ENCODE results near the gene TMEM156.

TMEM156 gene

GRCh38 chr4:38967260-38968095, 64.7 kb downstream of the TMEM156 start (continued):
- TF ChIP-seq ZNF558 (tag by site-specific recombination; IDR thresholded peaks at IDR 0.05), result peak; percentile 38; the same call in 1 of the 2 replicates
- no peak for TF ChIP-seq ZNF777 (tag by site-specific recombination; IDR thresholded peaks at IDR 0.05; ENCODE audit: borderline replicate concordance)

DNA sequence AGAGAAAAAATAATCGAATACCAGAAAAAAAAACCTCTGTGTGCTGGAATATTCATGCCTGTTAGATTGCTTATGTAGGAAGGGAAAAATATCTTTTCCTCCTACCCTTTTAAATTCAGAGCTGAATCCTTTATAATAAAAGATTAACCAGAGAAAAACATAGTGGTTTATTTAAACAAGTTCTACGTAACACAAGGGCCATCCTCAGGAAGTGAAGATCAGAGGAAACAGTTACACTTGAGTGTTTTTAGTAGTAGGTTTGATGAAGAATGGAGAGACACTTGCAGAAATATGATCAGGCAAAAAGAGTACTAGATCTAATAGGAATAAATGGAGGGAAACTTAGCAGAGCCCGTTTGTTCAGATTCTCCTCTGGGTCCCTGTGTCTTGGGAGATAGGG, 66.3 kb downstream of the TMEM156 start:
- POLR2A ChIA-PET, result no interaction called here
- Histone ChIP-seq H3K36me3 (ENCODE audit: control insufficient read depth in 2 of 2, insufficient read depth in 1 of 2, low read length in 2 of 2) (no peaks in the 10 kb centered on the region), H3K4me3 (ENCODE audit: low read depth, low read length) (no peak overlapping the region), H3K9me3 (ENCODE audit: control insufficient read depth, insufficient read depth, low read depth, low read length) (no peaks in the 10 kb centered on the region), H3K4me1 (ENCODE audit: control insufficient read depth, insufficient read depth, low read length) (no peaks in the 10 kb centered on the region), H3K27ac (ENCODE audit: extremely low read depth, low read depth, low read length) (no peak overlapping the region)
- CTCF ChIA-PET, result interaction anchor here (0.5 kb wide), 1 partner anchor 49 kb away, joined by 3 read pairs; no protein-coding TSS in a partner anchor
- TF ChIP-seq ZNF223 (tag by site-specific recombination; IDR thresholded peaks at IDR 0.05) (no peak), ZNF530 (tag by site-specific recombination; IDR thresholded peaks at IDR 0.05; ENCODE audit: low read depth) (no peak), ZNF239 (tag by site-specific recombination; IDR thresholded peaks at IDR 0.05) (no peak)
- TF ChIP-seq, protein P1, sequence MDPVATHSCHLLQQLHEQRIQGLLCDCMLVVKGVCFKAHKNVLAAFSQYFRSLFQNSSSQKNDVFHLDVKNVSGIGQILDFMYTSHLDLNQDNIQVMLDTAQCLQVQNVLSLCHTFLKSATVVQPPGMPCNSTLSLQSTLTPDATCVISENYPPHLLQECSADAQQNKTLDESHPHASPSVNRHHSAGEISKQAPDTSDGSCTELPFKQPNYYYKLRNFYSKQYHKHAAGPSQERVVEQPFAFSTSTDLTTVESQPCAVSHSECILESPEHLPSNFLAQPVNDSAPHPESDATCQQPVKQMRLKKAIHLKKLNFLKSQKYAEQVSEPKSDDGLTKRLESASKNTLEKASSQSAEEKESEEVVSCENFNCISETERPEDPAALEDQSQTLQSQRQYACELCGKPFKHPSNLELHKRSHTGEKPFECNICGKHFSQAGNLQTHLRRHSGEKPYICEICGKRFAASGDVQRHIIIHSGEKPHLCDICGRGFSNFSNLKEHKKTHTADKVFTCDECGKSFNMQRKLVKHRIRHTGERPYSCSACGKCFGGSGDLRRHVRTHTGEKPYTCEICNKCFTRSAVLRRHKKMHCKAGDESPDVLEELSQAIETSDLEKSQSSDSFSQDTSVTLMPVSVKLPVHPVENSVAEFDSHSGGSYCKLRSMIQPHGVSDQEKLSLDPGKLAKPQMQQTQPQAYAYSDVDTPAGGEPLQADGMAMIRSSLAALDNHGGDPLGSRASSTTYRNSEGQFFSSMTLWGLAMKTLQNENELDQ (tag by site-specific recombination; IDR thresholded peaks at IDR 0.05; ENCODE audit: low read depth), result no peak

- ChIA-PET POLR2A (no interaction called here), CTCF (interaction anchor here (0.5 to 0.7 kb wide), 2 partner anchors 50 to 64 kb away, joined by 3 read pairs; no protein-coding TSS in a partner anchor)
- no peak overlapping the region for H3K4me3 ChIP-seq (ENCODE audit: low read depth, low read length)
- H3K27ac ChIP-seq (ENCODE audit: extremely low read depth, low read depth, low read length), result no peak overlapping the region
- H3K36me3 ChIP-seq (ENCODE audit: control insufficient read depth in 2 of 2, insufficient read depth in 1 of 2, low read length in 2 of 2), result no peaks in the 10 kb centered on the region
- no peaks in the 10 kb centered on the region for H3K4me1 ChIP-seq (ENCODE audit: control insufficient read depth, insufficient read depth, low read length)
- H3K9me3 ChIP-seq (ENCODE audit: control insufficient read depth, insufficient read depth, low read depth, low read length), result no peaks in the 10 kb centered on the region
- no peak for TF ChIP-seq ZNF174 (tag by site-specific recombination; IDR thresholded peaks at IDR 0.05)
- TF ChIP-seq, protein P2, sequence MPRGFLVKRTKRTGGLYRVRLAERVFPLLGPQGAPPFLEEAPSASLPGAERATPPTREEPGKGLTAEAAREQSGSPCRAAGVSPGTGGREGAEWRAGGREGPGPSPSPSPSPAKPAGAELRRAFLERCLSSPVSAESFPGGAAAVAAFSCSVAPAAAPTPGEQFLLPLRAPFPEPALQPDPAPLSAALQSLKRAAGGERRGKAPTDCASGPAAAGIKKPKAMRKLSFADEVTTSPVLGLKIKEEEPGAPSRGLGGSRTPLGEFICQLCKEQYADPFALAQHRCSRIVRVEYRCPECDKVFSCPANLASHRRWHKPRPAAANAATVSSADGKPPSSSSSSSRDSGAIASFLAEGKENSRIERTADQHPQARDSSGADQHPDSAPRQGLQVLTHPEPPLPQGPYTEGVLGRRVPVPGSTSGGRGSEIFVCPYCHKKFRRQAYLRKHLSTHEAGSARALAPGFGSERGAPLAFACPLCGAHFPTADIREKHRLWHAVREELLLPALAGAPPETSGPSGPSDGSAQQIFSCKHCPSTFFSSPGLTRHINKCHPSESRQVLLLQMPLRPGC (tag by site-specific recombination; IDR thresholded peaks at IDR 0.05), result no peak
- TF ChIP-seq, protein P3, sequence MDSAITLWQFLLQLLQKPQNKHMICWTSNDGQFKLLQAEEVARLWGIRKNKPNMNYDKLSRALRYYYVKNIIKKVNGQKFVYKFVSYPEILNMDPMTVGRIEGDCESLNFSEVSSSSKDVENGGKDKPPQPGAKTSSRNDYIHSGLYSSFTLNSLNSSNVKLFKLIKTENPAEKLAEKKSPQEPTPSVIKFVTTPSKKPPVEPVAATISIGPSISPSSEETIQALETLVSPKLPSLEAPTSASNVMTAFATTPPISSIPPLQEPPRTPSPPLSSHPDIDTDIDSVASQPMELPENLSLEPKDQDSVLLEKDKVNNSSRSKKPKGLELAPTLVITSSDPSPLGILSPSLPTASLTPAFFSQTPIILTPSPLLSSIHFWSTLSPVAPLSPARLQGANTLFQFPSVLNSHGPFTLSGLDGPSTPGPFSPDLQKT (IDR thresholded peaks at IDR 0.05; ENCODE audit: borderline replicate concordance, low read depth, low read length), result no peak
- no peak for TF ChIP-seq ZNF350 (tag by site-specific recombination; IDR thresholded peaks at IDR 0.05)
- TF ChIP-seq, protein P1 (tag by site-specific recombination; IDR thresholded peaks at IDR 0.05; ENCODE audit: low read depth), result no peak
- no peak for TF ChIP-seq ZNF10 (tag by site-specific recombination; IDR thresholded peaks at IDR 0.05)
- TF ChIP-seq ZNF221 (tag by site-specific recombination; IDR thresholded peaks at IDR 0.05; ENCODE audit: borderline replicate concordance), result no peak
- no peak for TF ChIP-seq ZBTB17 (tag by site-specific recombination; IDR thresholded peaks at IDR 0.05)
- TF ChIP-seq, protein P4, sequence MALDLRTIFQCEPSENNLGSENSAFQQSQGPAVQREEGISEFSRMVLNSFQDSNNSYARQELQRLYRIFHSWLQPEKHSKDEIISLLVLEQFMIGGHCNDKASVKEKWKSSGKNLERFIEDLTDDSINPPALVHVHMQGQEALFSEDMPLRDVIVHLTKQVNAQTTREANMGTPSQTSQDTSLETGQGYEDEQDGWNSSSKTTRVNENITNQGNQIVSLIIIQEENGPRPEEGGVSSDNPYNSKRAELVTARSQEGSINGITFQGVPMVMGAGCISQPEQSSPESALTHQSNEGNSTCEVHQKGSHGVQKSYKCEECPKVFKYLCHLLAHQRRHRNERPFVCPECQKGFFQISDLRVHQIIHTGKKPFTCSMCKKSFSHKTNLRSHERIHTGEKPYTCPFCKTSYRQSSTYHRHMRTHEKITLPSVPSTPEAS (tag by site-specific recombination; IDR thresholded peaks at IDR 0.05), result no peak
- no peak for TF ChIP-seq ZBTB20 (tag by site-specific recombination; IDR thresholded peaks at IDR 0.05)
- TF ChIP-seq ZNF433 (tag by site-specific recombination; IDR thresholded peaks at IDR 0.05; ENCODE audit: low read depth), result no peak
- no peak for TF ChIP-seq ZNF48 (tag by site-specific recombination; IDR thresholded peaks at IDR 0.05)
- no peak for TF ChIP-seq ZNF16 (tag by site-specific recombination; IDR thresholded peaks at IDR 0.05; ENCODE audit: low read depth)
These were observed 67.0 kb downstream of the TMEM156 start for GRCh38 chr4:38964942-38965775.
